HepG2 (cell line): Measurements from ENCODE around the gene PLEKHG2. TPM values are rescaled to one million over a fixed set of nuclear protein-coding genes. Genes with fewer than 3 reads are reported as not detected.
A peak's percentile ranks its signal among the peaks of the same experiment; 100 is the strongest.

Experiments
- ARID4A ChIP-seq: sonication (generic); formaldehyde crosslinking; IDR thresholded peaks from 2 replicates; pipeline ENCODE4 v1.5.0; 2020; ENCODE audit warnings: mild to moderate bottlenecking, missing genetic modification reagents, borderline replicate concordance
- ATF6 ChIP-seq: sonication (generic); formaldehyde crosslinking; conservative IDR thresholded peaks from 2 replicates; pipeline ENCODE4 v1.4.0; 2020; ENCODE audit warnings: missing genetic modification reagents
- DMTF1 ChIP-seq: sonication (generic); formaldehyde crosslinking; IDR thresholded peaks from 2 replicates; pipeline ENCODE4 v1.4.0; 2020; ENCODE audit warnings: mild to moderate bottlenecking, missing genetic modification reagents
- FOXO4 ChIP-seq: sonication (generic); formaldehyde crosslinking; conservative IDR thresholded peaks from 2 replicates; pipeline ENCODE4 v1.8.1; 2023; ENCODE audit warnings: missing genetic modification reagents
- GPBP1L1 ChIP-seq: sonication (generic); formaldehyde crosslinking; IDR thresholded peaks from 2 replicates; pipeline ENCODE4 v1.5.0; 2020; ENCODE audit warnings: mild to moderate bottlenecking, missing genetic modification reagents
- MLLT10 ChIP-seq: sonication (generic); formaldehyde crosslinking; IDR thresholded peaks from 2 replicates; pipeline ENCODE4 v1.4.0; 2020; ENCODE audit warnings: missing genetic modification reagents
- RBM39 ChIP-seq: fragments of 200-400 bp; formaldehyde crosslinking; IDR thresholded peaks from one replicate; pipeline ENCODE4 v1.6.1; 2018; ENCODE audit warnings: antibody characterized with exemption, mild to moderate bottlenecking, low read depth, low read length; ENCODE audit not compliant: poor library complexity, severe bottlenecking
- RCOR2 ChIP-seq: IDR thresholded peaks from 2 replicates; pipeline ENCODE4 v1.6.1; 2016; ENCODE audit warnings: missing biosample characterization, missing genetic modification reagents
- TERF1 ChIP-seq: sonication (generic); formaldehyde crosslinking; IDR thresholded peaks from 2 replicates; pipeline ENCODE4 v1.8.0; 2022; ENCODE audit warnings: mild to moderate bottlenecking, missing genetic modification reagents, moderate library complexity
- ZNF12 ChIP-seq: sonication (generic); formaldehyde crosslinking; IDR thresholded peaks from 2 replicates; pipeline ENCODE4 v1.5.0; 2020; ENCODE audit warnings: missing genetic modification reagents
- ZNF564 ChIP-seq: sonication (generic); formaldehyde crosslinking; IDR thresholded peaks from 2 replicates; pipeline ENCODE4 v1.8.1; 2023; ENCODE audit warnings: mild to moderate bottlenecking, missing genetic modification reagents
- ZNF766 ChIP-seq: sonication (generic); formaldehyde crosslinking; IDR thresholded peaks from 2 replicates; pipeline ENCODE4 v1.5.0; 2020; ENCODE audit warnings: missing genetic modification reagents, borderline replicate concordance
- ZNF788 ChIP-seq: sonication (generic); formaldehyde crosslinking; IDR thresholded peaks from 2 replicates; pipeline ENCODE4 v1.5.0; 2020; ENCODE audit warnings: mild to moderate bottlenecking, missing genetic modification reagents, borderline replicate concordance
- ZNF883 ChIP-seq: sonication (generic); formaldehyde crosslinking; IDR thresholded peaks from 2 replicates; pipeline ENCODE4 v1.5.1; 2020; ENCODE audit warnings: mild to moderate bottlenecking, missing genetic modification reagents; ENCODE audit errors: not compliant biosample characterization
- polyA plus RNA-seq, 8 experiments: library from polyadenylated mRNA; depleted of rRNA in 3 of 8; stranded (reverse) in 7 of 8; unstranded in 1 of 8; fragments of >200 nt; fragmentation: Illumina TruSeq in 4 of 8; extraction: Trizol in 4 of 8; gene quantifications; 2 replicates each; pipeline versions ENCODE4 v1.2.1 to v1.2.3, GENCODE V29; 2011 to 2016; ENCODE audit warnings: low read depth in 4 of 8, missing spikeins in 1 of 8, mixed read lengths in 1 of 8; ENCODE audit not compliant: insufficient read depth in 1 of 8
- total RNA-seq, 5 experiments: library from RNA; depleted of rRNA; stranded (reverse); fragments of >200 nt; fragmentation: Illumina TruSeq; extraction: Trizol; gene quantifications; 2 replicates each; pipeline ENCODE4 v1.2.3, GENCODE V29; 2016; ENCODE audit warnings: low read depth in 1 of 5

The PLEKHG2 gene
- total and polyA plus RNA-seq, 2 of the 13 experiments (the other 11 are each of a cell fraction or from before 2014, with no cell fraction given): 3.6 to 6.8 TPM

GRCh38 chr19:39435499-39436349 lies 23.3 kb downstream of the PLEKHG2 start, which contains the start of gene RPS16 (continued):
- TF ChIP-seq ATF6: no peak
- no peak for TF ChIP-seq ZNF766 (CRISPR knock-in tag)
- TF ChIP-seq RBM39: peak; percentile 99
- no peak for TF ChIP-seq FOXO4 (CRISPR knock-in tag)
- peak; percentile 66; the same call in 1 of the 2 replicates for TF ChIP-seq ZNF12 (CRISPR knock-in tag)
- no peak for TF ChIP-seq GPBP1L1
- peak; percentile 94 for TF ChIP-seq ARID4A (CRISPR knock-in tag)
- no peak for TF ChIP-seq MLLT10 (CRISPR knock-in tag)
- no peak for TF ChIP-seq TERF1 (CRISPR knock-in tag)
- TF ChIP-seq DMTF1: peak; percentile 79; the same call in 1 of the 2 replicates
- TF ChIP-seq ZNF883 (CRISPR knock-in tag): peak; percentile 83
- TF ChIP-seq RCOR2: no peak
- TF ChIP-seq ZNF788 (CRISPR knock-in tag): peak; percentile 81; the same call in 1 of the 2 replicates
- TF ChIP-seq ZNF564: no peak; the same call in 1 of the 2 replicates
